Fibroblast of skin of scalp (primary cell): ENCODE data around the gene UNC79.

ENCODE experiments used
- DNase-seq: peaks from one replicate; pipeline ENCODE4 v3.0.0-alpha.2; 2013

The UNC79 gene

GRCh38 chr14:93729993-93730392 lies 299.3 kb downstream of the UNC79 start:
- DNase-seq: no peak

DNA sequence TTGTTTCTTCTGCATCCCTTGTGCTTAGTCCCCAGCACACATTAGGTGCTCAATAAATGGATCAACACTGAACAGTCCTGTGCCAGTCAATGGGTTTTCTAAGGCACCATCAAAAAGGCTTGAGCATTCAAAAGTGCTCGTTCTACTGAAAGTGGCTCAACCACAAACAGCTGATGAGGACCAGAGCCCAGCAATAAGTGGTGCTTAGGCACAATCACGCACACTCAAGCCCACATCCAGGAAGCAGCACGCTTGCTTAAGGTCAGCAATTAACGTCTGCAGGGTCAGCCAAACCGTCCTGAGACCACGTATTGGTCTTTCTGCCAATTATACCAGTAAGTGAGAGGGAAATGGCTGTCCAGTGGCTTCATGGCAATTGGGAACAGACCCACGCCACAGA lies 301.0 kb downstream of the UNC79 start:
- no peak for DNase-seq

- no peak for DNase-seq
These were observed 301.8 kb downstream of the UNC79 start for GRCh38 chr14:93732524-93732923.

- no peak for DNase-seq
These were observed 302.5 kb downstream of the UNC79 start for GRCh38 chr14:93733231-93733630.

- DNase-seq: no peak
These were observed 302.9 kb downstream of the UNC79 start for GRCh38 chr14:93733631-93734030.

DNA sequence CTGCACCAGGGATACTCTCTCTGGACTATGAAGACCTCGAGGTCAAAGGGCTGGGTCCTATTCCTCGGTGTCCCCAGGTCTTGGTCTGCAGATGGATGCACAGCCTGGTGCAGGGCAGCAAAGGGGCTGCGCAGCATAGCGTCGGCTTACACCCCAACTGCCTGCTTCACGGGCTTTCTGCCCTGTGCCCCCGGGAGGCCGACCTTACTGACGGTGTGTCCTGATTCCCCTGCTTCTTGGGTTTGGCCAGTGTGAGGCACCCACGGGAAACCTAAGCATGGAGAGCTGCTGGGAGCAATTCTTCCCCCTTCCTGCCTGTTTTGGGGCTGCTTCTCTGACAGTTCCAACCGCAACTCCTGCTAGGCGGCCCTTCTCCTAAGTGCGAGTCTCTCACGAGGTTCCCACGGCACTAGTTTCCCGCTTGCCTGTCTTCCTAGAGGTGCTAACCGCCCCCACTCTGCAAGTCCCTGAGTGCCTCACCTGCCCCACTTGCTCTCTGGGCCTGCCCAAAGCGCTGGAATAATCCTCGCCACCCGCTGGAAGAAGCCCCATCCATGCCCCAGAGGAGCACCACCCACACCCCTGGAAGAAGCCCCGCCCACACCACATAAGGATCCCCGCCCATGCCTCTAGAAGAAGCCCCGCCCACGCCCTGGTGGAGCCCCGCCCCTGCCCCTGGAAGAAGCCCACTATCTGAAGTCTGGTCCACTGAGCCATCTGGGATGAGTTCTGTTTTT lies 303.5 kb downstream of the UNC79 start:
- DNase-seq: no peak

- DNase-seq: no peak
These were observed 304.5 kb downstream of the UNC79 start for GRCh38 chr14:93735206-93735605.

DNA sequence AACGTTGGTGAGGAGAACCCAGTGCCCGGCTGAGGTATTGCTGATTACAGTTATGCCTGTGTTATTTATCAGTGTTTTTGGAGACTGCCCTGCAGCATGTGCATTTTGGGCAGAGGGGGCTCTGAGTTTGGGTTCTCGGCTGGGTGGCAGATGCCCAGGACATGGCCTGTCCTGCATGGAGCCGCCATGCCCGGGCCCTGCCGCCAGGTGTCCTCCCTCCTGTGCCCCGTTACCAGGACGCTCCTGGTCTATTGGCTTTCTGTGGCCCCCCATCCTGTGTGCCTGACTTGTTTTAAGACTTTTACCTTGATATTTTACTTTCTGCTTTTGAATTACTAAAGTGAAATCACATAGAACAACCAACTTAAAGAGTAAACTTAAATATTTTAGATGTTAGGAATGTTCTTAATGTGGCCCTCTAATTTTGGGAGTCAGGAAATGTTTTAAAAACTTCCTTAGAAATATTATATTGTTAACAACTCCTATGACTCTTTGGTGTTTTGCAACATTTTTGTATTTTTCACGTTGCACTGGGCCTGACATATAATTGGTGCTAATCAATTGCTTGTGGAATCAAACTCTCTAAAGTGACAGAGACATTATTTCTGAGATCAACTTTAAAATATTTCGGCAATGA lies 305.8 kb downstream of the UNC79 start:
- DNase-seq: no peak

DNA sequence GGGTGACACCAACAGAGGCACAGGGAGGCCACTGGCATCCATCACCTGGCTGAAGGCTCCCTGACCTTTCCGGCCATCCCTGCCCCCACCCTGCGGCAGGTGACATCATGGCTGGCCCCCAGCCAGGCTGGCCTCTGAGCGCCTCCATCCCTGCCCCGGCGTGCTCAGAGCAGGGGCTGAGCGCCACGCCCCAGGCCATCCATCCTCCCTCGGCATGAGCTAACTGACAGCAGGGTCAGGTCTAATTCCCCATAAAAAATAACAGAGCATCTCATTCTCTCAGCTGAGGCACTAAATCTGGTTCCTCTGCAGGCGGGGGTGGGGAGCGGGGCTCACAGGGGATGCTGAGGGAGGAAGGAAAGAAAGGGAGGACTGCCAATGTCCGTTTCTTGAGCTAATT lies 306.9 kb downstream of the UNC79 start:
- no peak for DNase-seq

GRCh38 chr14:93741556-93742230 lies 311.0 kb downstream of the UNC79 start:
- no peak for DNase-seq

GRCh38 chr14:93742761-93743160 lies 312.0 kb downstream of the UNC79 start:
- DNase-seq: no peak

GRCh38 chr14:93743270-93744060 lies 312.7 kb downstream of the UNC79 start:
- no peak for DNase-seq

DNA sequence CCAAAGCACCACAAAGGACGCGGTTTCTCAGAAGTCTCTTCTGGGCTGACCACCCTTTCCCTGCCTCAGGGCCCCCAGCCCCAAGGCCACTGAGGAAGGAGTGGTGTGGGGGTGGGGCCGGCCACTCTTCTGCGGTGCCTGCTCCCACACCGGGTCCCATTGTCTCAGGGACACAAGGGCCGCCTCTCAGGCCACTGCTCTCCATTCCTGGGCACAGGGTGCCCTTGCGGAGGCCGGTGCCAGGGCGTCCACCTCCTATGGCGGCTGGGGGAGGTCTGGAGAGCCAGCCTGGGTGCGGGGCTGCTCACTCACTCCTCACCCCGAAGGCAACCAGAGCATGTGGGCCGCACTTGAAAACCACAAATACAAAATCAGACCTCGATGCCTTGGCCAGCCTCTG lies 313.4 kb downstream of the UNC79 start:
- no peak for DNase-seq

GRCh38 chr14:93744876-93745275 lies 314.1 kb downstream of the UNC79 start:
- no peak for DNase-seq

GRCh38 chr14:93745603-93746273 lies 315.0 kb downstream of the UNC79 start:
- no peak for DNase-seq

GRCh38 chr14:93747102-93747501 lies 316.4 kb downstream of the UNC79 start:
- no peak for DNase-seq

DNA sequence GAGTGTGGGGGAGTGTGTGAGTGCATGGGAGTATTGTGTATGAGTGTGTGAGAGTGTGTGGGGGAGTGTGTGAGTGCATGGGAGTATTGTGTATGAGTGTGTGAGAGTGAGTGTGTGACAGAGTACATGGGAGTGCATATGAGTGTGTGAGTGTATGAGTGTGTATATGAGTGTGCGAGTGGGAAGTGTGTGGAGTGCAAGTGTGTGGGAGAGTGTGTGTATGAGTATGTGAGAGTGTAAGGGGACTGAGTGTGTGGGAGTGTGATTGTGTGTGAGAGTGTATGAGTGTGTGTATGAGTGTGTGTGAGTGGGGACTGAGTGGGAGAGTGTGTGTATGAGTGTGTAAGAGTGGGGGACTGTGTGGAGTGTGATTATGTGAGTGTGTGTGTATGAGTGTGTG lies 316.8 kb downstream of the UNC79 start:
- DNase-seq: no peak

DNA sequence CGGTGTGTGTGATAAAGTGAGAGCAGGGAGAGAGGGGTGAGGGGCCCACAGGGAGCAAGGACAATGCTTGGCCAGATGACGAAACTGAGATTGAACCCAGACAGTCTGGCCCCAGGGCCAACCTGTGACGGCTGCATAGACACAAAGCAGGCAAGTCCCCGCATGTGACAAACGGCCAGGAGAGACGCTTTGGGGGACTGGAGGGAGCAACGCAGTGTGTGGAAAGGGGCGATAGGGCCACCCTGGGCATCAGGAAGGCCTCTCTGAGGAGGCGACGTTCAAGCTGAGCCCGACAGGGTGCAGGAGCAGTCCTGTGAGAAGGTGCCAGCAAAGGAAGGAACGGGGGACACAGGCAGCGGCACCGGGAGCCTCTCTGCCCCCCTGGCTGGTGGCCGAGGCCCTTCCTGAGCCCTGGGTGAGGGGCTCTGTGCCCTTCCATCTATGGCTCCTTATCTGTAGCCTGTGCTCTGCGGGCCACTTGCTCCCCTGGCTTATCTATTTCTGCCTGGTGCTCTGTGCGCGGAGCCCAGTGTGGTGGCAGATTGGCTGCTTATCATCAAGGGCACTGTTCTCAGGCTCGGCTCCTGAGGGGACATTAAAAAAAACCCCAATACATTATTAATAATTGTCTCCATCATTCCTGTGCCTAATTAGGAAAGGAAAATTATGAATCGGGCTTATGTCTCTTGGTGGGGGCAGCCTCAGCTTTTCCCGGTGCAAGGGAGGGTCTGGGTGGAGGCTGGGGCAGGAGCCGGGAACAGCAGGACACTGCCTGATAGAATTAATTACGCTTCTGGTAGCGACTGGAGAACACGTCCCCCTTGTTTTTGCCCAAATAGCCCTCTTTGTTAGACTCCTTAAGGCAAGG lies 317.7 kb downstream of the UNC79 start:
- no peak for DNase-seq

GRCh38 chr14:93749076-93749420 lies 318.3 kb downstream of the UNC79 start:
- DNase-seq: no peak

DNA sequence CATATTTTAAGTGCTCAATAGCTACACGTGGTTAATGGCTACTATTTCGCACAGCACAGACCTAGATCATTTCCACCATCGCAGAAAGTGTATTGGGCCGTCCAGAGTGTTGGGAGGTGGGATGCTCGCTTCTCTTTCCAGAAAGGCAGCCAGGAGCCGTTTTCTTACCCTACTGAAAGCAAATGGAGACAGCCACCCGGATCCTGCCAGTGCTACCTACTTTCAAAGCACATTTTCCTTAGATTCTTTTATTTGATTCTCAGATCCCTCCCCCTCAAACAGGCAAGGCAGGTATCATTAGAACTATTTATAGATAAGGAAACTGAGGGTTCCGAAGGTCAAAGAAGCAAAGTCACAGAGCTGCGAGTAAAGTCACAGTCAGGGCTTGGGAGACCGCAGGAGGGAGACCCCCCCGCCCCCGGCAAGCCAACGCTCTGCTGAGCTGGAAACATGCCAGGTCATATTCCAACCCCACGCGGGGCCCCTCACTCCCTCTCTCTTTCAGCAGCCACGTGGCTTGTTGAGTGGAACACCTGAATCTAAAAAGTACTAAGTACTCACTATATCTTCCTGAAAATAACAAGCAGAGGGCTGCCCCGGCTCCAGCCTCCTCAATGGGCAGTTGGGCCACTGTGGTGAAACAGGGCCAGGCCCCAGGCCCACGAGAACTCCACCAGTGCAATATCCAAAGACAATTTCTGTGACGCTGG lies 321.4 kb downstream of the UNC79 start:
- no peak for DNase-seq

- DNase-seq: no peak
These were observed 322.3 kb downstream of the UNC79 start for GRCh38 chr14:93752980-93753561.
